SIG-M5 treated with dmso at 0.1 percent for 504 hours (cell line): Measurements from ENCODE around the gene FOXK1.
A peak's percentile ranks its signal among the peaks of the same experiment; 100 is the strongest.
"Not testable (repeated sequence)": the region's sequence is repeated elsewhere in the genome, so short reads cannot be mapped to it uniquely, and the experiment has no call there.

Experiments
- DNase-seq: peaks from one replicate; lab custom pipeline; 2025; ENCODE audit not compliant: unreplicated experiment; lab: John Stamatoyannopoulos, UW

The FOXK1 gene

GRCh38 chr7:4681886-4682620 is at the start of gene FOXK1:
Gene FOXK1 (plus strand): TSS chr7:4682295. CDS start chr7:4682309, 14 bp downstream.
- peak; percentile 65 for DNase-seq

- DNase-seq = peak; percentile 12
These were observed 49.1 kb upstream of the FOXK1 start for GRCh38 chr7:4633012-4633411.

- peak; percentile 23 for DNase-seq
These were observed 47.9 kb upstream of the FOXK1 start for GRCh38 chr7:4634166-4634565.

GRCh38 chr7:4638781-4639575 is 43.1 kb upstream of the FOXK1 start:
- DNase-seq = no peak

- DNase-seq = peak; percentile 56
These were observed 40.9 kb upstream of the FOXK1 start for GRCh38 chr7:4641091-4641666.

GRCh38 chr7:4641667-4642467 is 40.2 kb upstream of the FOXK1 start:
- peak; percentile 81 for DNase-seq

GRCh38 chr7:4642468-4643203 is 39.5 kb upstream of the FOXK1 start:
- peak; percentile 15 for DNase-seq

- not testable (repeated sequence) for DNase-seq
These were observed 39.0 kb upstream of the FOXK1 start for GRCh38 chr7:4643204-4643471.

- no peak for DNase-seq
These were observed 36.8 kb upstream of the FOXK1 start for GRCh38 chr7:4645246-4645645.

GRCh38 chr7:4648111-4648510 is 34.0 kb upstream of the FOXK1 start:
- DNase-seq = no peak

GRCh38 chr7:4650433-4651047 is 31.6 kb upstream of the FOXK1 start:
- no peak for DNase-seq

- no peak for DNase-seq
These were observed 28.3 kb upstream of the FOXK1 start for GRCh38 chr7:4653771-4654170.

- no peak for DNase-seq
These were observed 26.8 kb upstream of the FOXK1 start for GRCh38 chr7:4655311-4655710.

- no peak for DNase-seq
These were observed 26.2 kb upstream of the FOXK1 start for GRCh38 chr7:4655896-4656295.

- DNase-seq = no peak
These were observed 24.3 kb upstream of the FOXK1 start for GRCh38 chr7:4657640-4658417.

GRCh38 chr7:4659551-4660286 is 22.4 kb upstream of the FOXK1 start:
- peak; percentile 18 for DNase-seq

GRCh38 chr7:4661871-4662270 is 20.2 kb upstream of the FOXK1 start:
- no peak for DNase-seq

- DNase-seq = no peak
These were observed 18.7 kb upstream of the FOXK1 start for GRCh38 chr7:4663239-4664018.
